HG02973 (cell line): ENCODE results near the gene GP1BA.
"Not testable (repeated sequence)": the region's sequence is repeated elsewhere in the genome, so short reads cannot be mapped to it uniquely, and the experiment has no call there.

ENCODE experiments used
- ATAC-seq: cut with Tn5 transposase; IDR thresholded peaks from one replicate; pipeline ENCODE4 v1.9.1; 2021; ENCODE audit warnings: moderate library complexity; ENCODE audit not compliant: unreplicated experiment

GP1BA gene

GRCh38 chr17:4901108-4901647 is 30.9 kb upstream of the GP1BA start:
- no peak for ATAC-seq

- no peak for ATAC-seq
Observed at GRCh38 chr17:4901648-4902344, 30.3 kb upstream of the GP1BA start.

GRCh38 chr17:4902540-4902939 is 29.5 kb upstream of the GP1BA start:
- ATAC-seq: no peak

GRCh38 chr17:4903051-4903818 is 28.8 kb upstream of the GP1BA start, which contains the start of gene CHRNE:
CHRNE (minus strand) TSS chr17:4903098; CDS start chr17:4903063, 35 bp downstream.
- no peak for ATAC-seq

- ATAC-seq: not testable (repeated sequence)
Observed at GRCh38 chr17:4906642-4907041, 25.4 kb upstream of the GP1BA start.

- no peak for ATAC-seq
Observed at GRCh38 chr17:4908301-4908700, 23.8 kb upstream of the GP1BA start.

GRCh38 chr17:4908711-4909496 is 23.2 kb upstream of the GP1BA start:
- ATAC-seq: no peak

- ATAC-seq: no peak
Observed at GRCh38 chr17:4913994-4914393, 18.1 kb upstream of the GP1BA start.

GRCh38 chr17:4914551-4914950 is 17.5 kb upstream of the GP1BA start:
- not testable (repeated sequence) for ATAC-seq

- no peak for ATAC-seq
Observed at GRCh38 chr17:4919511-4920047, 12.5 kb upstream of the GP1BA start.

- ATAC-seq: no peak
Observed at GRCh38 chr17:4920351-4921048, 11.6 kb upstream of the GP1BA start.

GRCh38 chr17:4921320-4921719 is 10.8 kb upstream of the GP1BA start:
- ATAC-seq: no peak

GRCh38 chr17:4926577-4927335 is 5.3 kb upstream of the GP1BA start:
- not testable (repeated sequence) for ATAC-seq

GRCh38 chr17:4928881-4929280 is 3.2 kb upstream of the GP1BA start:
- ATAC-seq: no peak

- ATAC-seq: no peak
Observed at GRCh38 chr17:4932756-4933155, 679 bp downstream of the GP1BA start.

GRCh38 chr17:4933646-4934045 is 1.6 kb downstream of the GP1BA start:
- no peak for ATAC-seq

GRCh38 chr17:4934173-4934979 is 2.3 kb downstream of the GP1BA start:
- no peak for ATAC-seq

- no peak for ATAC-seq
Observed at GRCh38 chr17:4935650-4936049, 3.6 kb downstream of the GP1BA start.

- ATAC-seq: no peak
Observed at GRCh38 chr17:4936436-4936835, 4.4 kb downstream of the GP1BA start.
